ENCODE data around the gene DMD. TPM values are rescaled to one million over a fixed set of nuclear protein-coding genes. Genes with fewer than 3 reads are reported as not detected.

DMD gene
- total and polyA plus RNA-seq, 2 donors from 2014 or later, result 4.2 to 17.9 TPM

- H3K36me3 ChIP-seq (ENCODE audit: control insufficient read depth in 2 of 3, insufficient read depth in 3 of 3, low read length in 3 of 3), result no peaks in the 10 kb centered on the region
- no peak overlapping the region for H3K27ac ChIP-seq (ENCODE audit: low read depth in 2 of 2, low read length in 2 of 2)
- H3K9me3 ChIP-seq (ENCODE audit: control insufficient read depth in 2 of 3, insufficient read depth in 1 of 3, low read length in 3 of 3), result no peaks in the 10 kb centered on the region
- TF ChIP-seq CTCF (IDR thresholded peaks at IDR 0.05; ENCODE audit: borderline replicate concordance, extremely low read depth, insufficient read depth), result no peak
- no peaks in the 10 kb centered on the region for H3K27me3 ChIP-seq (ENCODE audit: control insufficient read depth, insufficient read depth, low read length)
- no peak overlapping the region for H3K4me3 ChIP-seq (ENCODE audit: low read length in 3 of 3)
- H3K9ac ChIP-seq (ENCODE audit: low read length in 3 of 3), result no peak overlapping the region
- H3K4me1 ChIP-seq (ENCODE audit: control insufficient read depth in 2 of 3, insufficient read depth in 2 of 3, low read depth in 1 of 3, low read length in 3 of 3), result no peaks in the 10 kb centered on the region
- FAIRE-seq (no peak), DNase-seq (no peak)
- intact Hi-C loops (cut with DNase I), result no loop called here
Measured at GRCh38 chrX:31070057-31070468, 2141.3 kb downstream of the DMD start.

Small RNA genes lying within 50 kb of the gene (microRNA-seq; reads per million reads assigned to microRNA genes)
- gene MIR3915 (not detected), gene MIR548F5 (not detected)

All from kidney (tissue), 14 donors.